Endodermal cell (in vitro differentiated cells): ENCODE data around the gene ADH5. TPM values are rescaled to one million over a fixed set of nuclear protein-coding genes. Genes with fewer than 3 reads are reported as not detected.
A peak's percentile ranks its signal among the peaks of the same experiment; 100 is the strongest.
"Not testable (repeated sequence)": the region's sequence is repeated elsewhere in the genome, so short reads cannot be mapped to it uniquely, and the experiment has no call there.

Experiments used
- DNase-seq: peaks from one replicate; pipeline ENCODE4 v3.0.0-alpha.2; 2017
- H3K27ac ChIP-seq: 2 replicates; pipeline ENCODE4 v1.5.1; 2013; ENCODE audit warnings: mild to moderate bottlenecking, low read depth, low read length, moderate library complexity
- H3K27me3 ChIP-seq: 2 replicates; pipeline ENCODE4 v1.6.1; 2013; ENCODE audit warnings: mild to moderate bottlenecking, low read length, moderate library complexity; ENCODE audit not compliant: insufficient read depth, control insufficient read depth, poor library complexity, severe bottlenecking
- H3K36me3 ChIP-seq: 2 replicates; pipeline ENCODE4 v1.7.0; 2013; ENCODE audit warnings: mild to moderate bottlenecking, low read length, moderate library complexity; ENCODE audit not compliant: control insufficient read depth, insufficient read depth
- H3K4me1 ChIP-seq: one replicate; pipeline ENCODE4 v1.7.0; 2013; ENCODE audit warnings: low read length; ENCODE audit not compliant: control insufficient read depth, insufficient read depth
- H3K4me3 ChIP-seq: 2 replicates; pipeline ENCODE4 v1.5.1; 2013; ENCODE audit warnings: mild to moderate bottlenecking, low read length, moderate library complexity
- H3K9ac ChIP-seq: 2 replicates; pipeline ENCODE4 v1.6.1; 2013; ENCODE audit warnings: mild to moderate bottlenecking, low read length, moderate library complexity; ENCODE audit not compliant: poor library complexity, severe bottlenecking; ENCODE audit errors: extremely low read depth
- H3K9me3 ChIP-seq: 2 replicates; pipeline ENCODE4 v1.6.1; 2013; ENCODE audit warnings: mild to moderate bottlenecking, low read length, moderate library complexity; ENCODE audit not compliant: control insufficient read depth
- H3K27ac Mint-ChIP-seq: 2 replicates; pipeline ENCODE4 v1.8.0; 2020; ENCODE audit warnings: mixed read lengths
- H3K27me3 Mint-ChIP-seq: 2 replicates; pipeline ENCODE4 v1.8.0; 2021; ENCODE audit warnings: mild to moderate bottlenecking, mixed read lengths; ENCODE audit not compliant: insufficient read depth
- H3K36me3 Mint-ChIP-seq: 2 replicates; pipeline ENCODE4 v1.8.0; 2020; ENCODE audit warnings: low read depth, mixed read lengths
- H3K4me1 Mint-ChIP-seq: 2 replicates; pipeline ENCODE4 v1.8.0; 2020; ENCODE audit warnings: mixed read lengths
- H3K4me3 Mint-ChIP-seq: 2 replicates; pipeline ENCODE4 v1.8.0; 2020; ENCODE audit warnings: mild to moderate bottlenecking, moderate library complexity, mixed read lengths
- H3K9me3 Mint-ChIP-seq: 2 replicates; pipeline ENCODE4 v1.8.0; 2020; ENCODE audit warnings: mild to moderate bottlenecking, mixed read lengths
- WGBS, 2 experiments: methylation state at CpG; one replicate each; pipeline versions ENCODE4 v1.1.5 to v1.1.7; 2013; ENCODE audit warnings: missing lambda C conversion rate in 2 of 2, mixed read lengths in 1 of 2; ENCODE audit not compliant: insufficient coverage in 1 of 2, insufficient read length in 1 of 2; 5-methylcytosine and 5-hydroxymethylcytosine counted together
- total RNA-seq, 2 donors: library from RNA; stranded (reverse); fragmentation: NEBNext Ultra II Directional in 1 of 2; extraction: Animal tissue kit (Norgen Biotek cat#: 25700) in 1 of 2; gene quantifications; 2 replicates in 1 of 2; 3 replicates in 1 of 2; pipeline ENCODE4 v1.2.1, GENCODE V29; 2021
- TF ChIP-seq, protein P1 (sequence below): fragments of 200-600 bp; sonication (generic); conservative IDR thresholded peaks from 2 replicates; pipeline ENCODE4 v1.5.0; 2021; ENCODE audit warnings: antibody characterized with exemption, mild to moderate bottlenecking

Gene ADH5
- total RNA-seq, 2 donors from 2014 or later, result 272 to 317 TPM

GRCh38 chr4:99100876-99101275 lies 12.3 kb upstream of the ADH5 start:
- no peaks in the 10 kb centered on the region for H3K27me3 Mint-ChIP-seq
- H3K4me3 ChIP-seq, result no peak overlapping the region
- H3K27ac Mint-ChIP-seq, result no peak overlapping the region
- no peak overlapping the region for H3K27ac ChIP-seq
- no peaks in the 10 kb centered on the region for H3K4me1 Mint-ChIP-seq
- H3K4me3 Mint-ChIP-seq, result no peak overlapping the region
- H3K36me3 Mint-ChIP-seq, result peaks cover 15% of the 10 kb centered on the region
- no peaks in the 10 kb centered on the region for H3K36me3 ChIP-seq
- peaks cover 21% of the 10 kb centered on the region for H3K9me3 Mint-ChIP-seq
- WGBS, 2 experiments, result no CpG with 5 or more reads among the region's 1 CpG
- H3K9ac ChIP-seq, result no peak overlapping the region
- H3K4me1 ChIP-seq, result no peaks in the 10 kb centered on the region
- H3K27me3 ChIP-seq, result no peaks in the 10 kb centered on the region
- DNase-seq, result no peak
- H3K9me3 ChIP-seq, result peaks cover 13% of the 10 kb centered on the region
- TF ChIP-seq, protein P1, sequence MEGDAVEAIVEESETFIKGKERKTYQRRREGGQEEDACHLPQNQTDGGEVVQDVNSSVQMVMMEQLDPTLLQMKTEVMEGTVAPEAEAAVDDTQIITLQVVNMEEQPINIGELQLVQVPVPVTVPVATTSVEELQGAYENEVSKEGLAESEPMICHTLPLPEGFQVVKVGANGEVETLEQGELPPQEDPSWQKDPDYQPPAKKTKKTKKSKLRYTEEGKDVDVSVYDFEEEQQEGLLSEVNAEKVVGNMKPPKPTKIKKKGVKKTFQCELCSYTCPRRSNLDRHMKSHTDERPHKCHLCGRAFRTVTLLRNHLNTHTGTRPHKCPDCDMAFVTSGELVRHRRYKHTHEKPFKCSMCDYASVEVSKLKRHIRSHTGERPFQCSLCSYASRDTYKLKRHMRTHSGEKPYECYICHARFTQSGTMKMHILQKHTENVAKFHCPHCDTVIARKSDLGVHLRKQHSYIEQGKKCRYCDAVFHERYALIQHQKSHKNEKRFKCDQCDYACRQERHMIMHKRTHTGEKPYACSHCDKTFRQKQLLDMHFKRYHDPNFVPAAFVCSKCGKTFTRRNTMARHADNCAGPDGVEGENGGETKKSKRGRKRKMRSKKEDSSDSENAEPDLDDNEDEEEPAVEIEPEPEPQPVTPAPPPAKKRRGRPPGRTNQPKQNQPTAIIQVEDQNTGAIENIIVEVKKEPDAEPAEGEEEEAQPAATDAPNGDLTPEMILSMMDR, result no peak

GRCh38 chr4:99099814-99100213 lies 11.2 kb upstream of the ADH5 start:
- not testable (repeated sequence) for H3K4me1 ChIP-seq, H3K9ac ChIP-seq, H3K27ac Mint-ChIP-seq, DNase-seq, H3K36me3 ChIP-seq, H3K27me3 ChIP-seq, H3K27ac ChIP-seq, H3K27me3 Mint-ChIP-seq, H3K4me3 ChIP-seq, H3K4me3 Mint-ChIP-seq, H3K4me1 Mint-ChIP-seq
- 75 to 100% methylated on average over 1 to 5 of the region's 5 CpGs for WGBS, 2 experiments
- H3K9me3 Mint-ChIP-seq, result peaks cover 26% of the 10 kb centered on the region
- H3K9me3 ChIP-seq, result peaks cover 13% of the 10 kb centered on the region
- H3K36me3 Mint-ChIP-seq, result peaks cover 15% of the 10 kb centered on the region

DNA sequence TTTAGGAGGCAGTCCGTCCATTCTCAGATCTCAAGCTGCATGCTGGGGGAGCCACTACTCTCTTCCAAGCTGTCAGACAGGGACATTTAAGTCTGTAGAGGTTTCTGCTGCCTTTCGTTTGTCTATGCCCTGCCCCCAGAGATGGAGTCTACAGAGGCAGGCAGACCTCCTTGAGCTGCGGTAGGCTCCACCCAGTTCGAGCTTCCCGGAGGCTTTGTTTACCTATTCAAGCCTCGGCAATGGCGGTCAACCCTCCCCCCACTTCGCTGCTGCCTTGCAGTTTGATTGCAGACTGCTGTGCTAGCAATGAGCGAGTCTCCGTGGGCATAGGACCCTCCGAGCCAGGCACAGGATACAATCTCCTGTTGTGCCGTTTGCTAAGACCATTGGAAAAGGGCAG lies 10.7 kb upstream of the ADH5 start:
- H3K27me3 Mint-ChIP-seq, result no peaks in the 10 kb centered on the region
- H3K27ac ChIP-seq, result no peak overlapping the region
- no peak for DNase-seq
- no peaks in the 10 kb centered on the region for H3K4me1 Mint-ChIP-seq
- H3K36me3 Mint-ChIP-seq, result peaks cover 15% of the 10 kb centered on the region
- no peaks in the 10 kb centered on the region for H3K27me3 ChIP-seq
- H3K9ac ChIP-seq, result no peak overlapping the region
- H3K9me3 ChIP-seq, result peaks cover 13% of the 10 kb centered on the region
- no peak overlapping the region for H3K4me3 ChIP-seq
- no peak overlapping the region for H3K27ac Mint-ChIP-seq
- H3K4me3 Mint-ChIP-seq, result no peak overlapping the region
- no peaks in the 10 kb centered on the region for H3K4me1 ChIP-seq
- TF ChIP-seq, protein P1, result no peak
- WGBS, 2 experiments, result 84 to 98% methylated on average over 10 to 12 of the region's 12 CpGs
- H3K9me3 Mint-ChIP-seq, result peaks cover 27% of the 10 kb centered on the region
- no peaks in the 10 kb centered on the region for H3K36me3 ChIP-seq

- H3K27ac ChIP-seq, H3K9me3 ChIP-seq, H3K9ac ChIP-seq, H3K27me3 Mint-ChIP-seq, H3K36me3 Mint-ChIP-seq, DNase-seq, H3K4me1 ChIP-seq, H3K27me3 ChIP-seq, H3K4me3 Mint-ChIP-seq, H3K27ac Mint-ChIP-seq, H3K36me3 ChIP-seq: not testable (repeated sequence)
- peak overlapping the region; percentile 100 for H3K4me3 ChIP-seq
- Mint-ChIP-seq H3K9me3 (peaks cover 12% of the 10 kb centered on the region), H3K4me1 (peaks cover 21% of the 10 kb centered on the region)
- WGBS, 2 experiments, result 91% methylated on average over 2 of the region's 2 CpGs; no CpG with 5 or more reads in 1 of the 2 experiments
Observed at GRCh38 chr4:99091841-99092240, 3.3 kb upstream of the ADH5 start.
